HG03439 (cell line): ENCODE results near the gene CLNK.

Source experiments
- ATAC-seq: cut with Tn5 transposase; IDR thresholded peaks from one replicate; pipeline ENCODE4 v1.9.1; 2021; ENCODE audit warnings: mild to moderate bottlenecking, moderate library complexity; ENCODE audit not compliant: unreplicated experiment

CLNK gene

GRCh38 chr4:10613926-10614478, 70.6 kb downstream of the CLNK start:
- ATAC-seq: no peak

- no peak for ATAC-seq
These were observed 72.1 kb downstream of the CLNK start for GRCh38 chr4:10612476-10612875.

GRCh38 chr4:10611673-10612072, 72.9 kb downstream of the CLNK start:
- no peak for ATAC-seq

GRCh38 chr4:10608501-10609219, 75.9 kb downstream of the CLNK start:
- ATAC-seq: no peak

GRCh38 chr4:10607206-10607605, 77.4 kb downstream of the CLNK start:
- no peak for ATAC-seq

GRCh38 chr4:10606483-10607155, 77.9 kb downstream of the CLNK start:
- no peak for ATAC-seq

- ATAC-seq: no peak
These were observed 78.7 kb downstream of the CLNK start for GRCh38 chr4:10605746-10606482.

- ATAC-seq: no peak
These were observed 79.5 kb downstream of the CLNK start for GRCh38 chr4:10605031-10605430.

GRCh38 chr4:10599574-10599973, 85.0 kb downstream of the CLNK start:
- no peak for ATAC-seq

- no peak for ATAC-seq
These were observed 85.7 kb downstream of the CLNK start for GRCh38 chr4:10598829-10599228.

GRCh38 chr4:10596586-10597290, 87.8 kb downstream of the CLNK start:
- no peak for ATAC-seq

GRCh38 chr4:10593130-10593529, 91.4 kb downstream of the CLNK start:
- ATAC-seq: no peak

- ATAC-seq: no peak
These were observed 93.7 kb downstream of the CLNK start for GRCh38 chr4:10590896-10591295.

GRCh38 chr4:10589799-10590198, 94.8 kb downstream of the CLNK start:
- ATAC-seq: no peak

GRCh38 chr4:10589321-10589720, 95.2 kb downstream of the CLNK start:
- ATAC-seq: no peak

GRCh38 chr4:10587697-10588096, 96.9 kb downstream of the CLNK start:
- no peak for ATAC-seq

GRCh38 chr4:10587296-10587695, 97.3 kb downstream of the CLNK start:
- ATAC-seq: no peak

GRCh38 chr4:10584042-10584441, 100.5 kb downstream of the CLNK start:
- peak; percentile 55 for ATAC-seq

GRCh38 chr4:10582951-10583350, 101.6 kb downstream of the CLNK start:
- no peak for ATAC-seq

- no peak for ATAC-seq
These were observed 102.4 kb downstream of the CLNK start for GRCh38 chr4:10582059-10582686.

GRCh38 chr4:10581022-10581421, 103.5 kb downstream of the CLNK start:
- ATAC-seq: no peak
